ENCODE results near the gene NUDC. TPM values are rescaled to one million over a fixed set of nuclear protein-coding genes. Genes with fewer than 3 reads are reported as not detected.
"Not testable (repeated sequence)": the region's sequence is repeated elsewhere in the genome, so short reads cannot be mapped to it uniquely, and the experiment has no call there.

The NUDC gene
- total and polyA plus RNA-seq, 2 of the 13 experiments (the other 11 are each of a cell fraction or from before 2014, with no cell fraction given): 34.7 to 104 TPM

DNA sequence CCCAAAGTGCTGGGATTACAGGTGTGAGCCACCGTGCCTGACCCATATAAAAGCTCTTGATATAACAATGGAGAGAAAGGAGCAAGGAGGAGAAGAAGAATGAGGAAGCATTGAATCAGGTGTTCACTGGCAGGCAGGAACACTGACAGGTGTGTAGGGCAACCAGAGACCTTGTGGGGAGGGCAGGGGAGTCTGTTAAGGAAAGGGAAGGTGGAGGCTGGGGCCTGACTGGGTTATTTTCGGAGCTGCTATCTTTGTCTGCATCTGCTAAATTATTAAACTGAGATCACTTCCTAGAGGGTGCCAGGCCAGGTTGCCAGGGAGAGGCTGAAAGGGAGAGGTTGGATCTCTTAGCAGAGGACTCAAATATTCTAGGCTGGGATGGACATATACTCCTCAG, 65.1 kb downstream of the NUDC start (continued):
- TF ChIP-seq ZMYM3 (CRISPR knock-in tag; IDR thresholded peaks at IDR 0.05) (no peak), ZNF747 (CRISPR knock-in tag; IDR thresholded peaks at IDR 0.05; ENCODE audit: borderline replicate concordance) (no peak), RFXAP (CRISPR knock-in tag; IDR thresholded peaks at IDR 0.05; ENCODE audit: borderline replicate concordance) (no peak)

DNA sequence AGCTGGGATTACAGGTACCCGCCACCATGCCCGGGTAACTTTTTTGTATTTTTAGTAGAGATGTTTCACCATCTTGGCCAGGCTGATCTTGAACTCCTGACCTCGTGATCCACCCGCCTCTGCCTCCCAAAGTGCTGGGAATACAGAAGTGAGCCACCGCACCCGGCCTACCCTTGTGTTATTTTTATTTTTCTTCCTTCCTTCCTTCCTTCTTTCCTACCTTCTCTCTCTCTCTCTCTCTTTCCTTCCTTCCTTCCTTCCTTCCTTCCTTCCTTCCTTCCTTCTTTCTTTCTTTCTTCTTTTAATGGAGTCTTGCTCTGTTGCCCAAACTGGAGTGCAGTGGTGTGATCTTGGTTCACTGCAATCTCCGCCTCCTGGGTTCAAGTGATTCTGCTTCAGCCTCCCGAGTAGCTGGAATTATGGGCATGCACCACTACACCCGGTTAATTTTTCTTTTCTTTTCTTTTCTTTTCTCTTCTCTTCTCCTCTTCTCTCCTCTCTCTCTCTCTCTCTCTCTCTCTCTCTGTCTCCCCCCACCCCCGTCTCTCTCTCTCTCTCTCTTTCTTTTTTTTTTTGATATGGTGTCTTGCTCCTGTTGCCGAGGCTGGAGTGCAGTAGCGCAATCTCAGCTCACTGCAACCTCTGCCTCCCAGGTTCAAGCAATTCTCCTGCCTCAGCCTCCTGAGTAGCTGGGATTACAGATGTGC, 68.0 kb downstream of the NUDC start:
- H4K20me1 ChIP-seq (ENCODE audit: insufficient read depth, low read length); FAIRE-seq; ATAC-seq; DNase-seq (ENCODE audit: low spot score); H3K36me3 ChIP-seq (replicated peaks in 1 of 2; ENCODE audit: control insufficient read depth in 1 of 2, insufficient read depth in 2 of 2, low read length in 2 of 2); CTCF ChIA-PET (ENCODE audit: low intra/inter-chr PET ratio, low total read pairs); intact Hi-C loops (cut with micrococcal nuclease; ENCODE audit: unreplicated experiment); H3K27ac ChIP-seq (ENCODE audit: extremely low read length, insufficient read depth, low read length); H3K9ac ChIP-seq (ENCODE audit: insufficient read depth, low read depth, low read length); H3K27me3 ChIP-seq (ENCODE audit: control insufficient read depth in 1 of 2, insufficient read depth in 2 of 2, low read length in 2 of 2); H2AFZ ChIP-seq (ENCODE audit: low read length); H3K9me3 ChIP-seq (ENCODE audit: low read length); H3K79me2 ChIP-seq (ENCODE audit: insufficient read depth, low read length); BruUV-seq (replicated peaks); H3K4me3 ChIP-seq (replicated peaks in 1 of 3; ENCODE audit: insufficient read depth in 1 of 3, low read depth in 2 of 3, low read length in 3 of 3); H3K4me2 ChIP-seq (ENCODE audit: low read depth, low read length): not testable (repeated sequence)
- POLR2A ChIA-PET: interaction anchor here (1.0 to 2.4 kb wide), 3 partner anchors 20 to 75 kb away, joined by 3 to 8 read pairs (median 5); partner anchors contain the start of gene NR0B2
- WGBS (ENCODE audit: low lambda C conversion rate): 90% methylated on average over 12 of the region's 12 CpGs
- H3K4me1 ChIP-seq (ENCODE audit: insufficient read depth, low read length): peaks cover 63% of the 10 kb centered on the region
- TF ChIP-seq, protein P1, sequence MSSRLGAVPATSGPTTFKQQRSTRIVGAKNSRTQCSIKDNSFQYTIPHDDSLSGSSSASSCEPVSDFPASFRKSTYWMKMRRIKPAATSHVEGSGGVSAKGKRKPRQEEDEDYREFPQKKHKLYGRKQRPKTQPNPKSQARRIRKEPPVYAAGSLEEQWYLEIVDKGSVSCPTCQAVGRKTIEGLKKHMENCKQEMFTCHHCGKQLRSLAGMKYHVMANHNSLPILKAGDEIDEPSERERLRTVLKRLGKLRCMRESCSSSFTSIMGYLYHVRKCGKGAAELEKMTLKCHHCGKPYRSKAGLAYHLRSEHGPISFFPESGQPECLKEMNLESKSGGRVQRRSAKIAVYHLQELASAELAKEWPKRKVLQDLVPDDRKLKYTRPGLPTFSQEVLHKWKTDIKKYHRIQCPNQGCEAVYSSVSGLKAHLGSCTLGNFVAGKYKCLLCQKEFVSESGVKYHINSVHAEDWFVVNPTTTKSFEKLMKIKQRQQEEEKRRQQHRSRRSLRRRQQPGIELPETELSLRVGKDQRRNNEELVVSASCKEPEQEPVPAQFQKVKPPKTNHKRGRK (CRISPR knock-in tag; IDR thresholded peaks at IDR 0.05): peak; percentile 86; the same call in 1 of the 2 replicates
- TF ChIP-seq, protein P2, sequence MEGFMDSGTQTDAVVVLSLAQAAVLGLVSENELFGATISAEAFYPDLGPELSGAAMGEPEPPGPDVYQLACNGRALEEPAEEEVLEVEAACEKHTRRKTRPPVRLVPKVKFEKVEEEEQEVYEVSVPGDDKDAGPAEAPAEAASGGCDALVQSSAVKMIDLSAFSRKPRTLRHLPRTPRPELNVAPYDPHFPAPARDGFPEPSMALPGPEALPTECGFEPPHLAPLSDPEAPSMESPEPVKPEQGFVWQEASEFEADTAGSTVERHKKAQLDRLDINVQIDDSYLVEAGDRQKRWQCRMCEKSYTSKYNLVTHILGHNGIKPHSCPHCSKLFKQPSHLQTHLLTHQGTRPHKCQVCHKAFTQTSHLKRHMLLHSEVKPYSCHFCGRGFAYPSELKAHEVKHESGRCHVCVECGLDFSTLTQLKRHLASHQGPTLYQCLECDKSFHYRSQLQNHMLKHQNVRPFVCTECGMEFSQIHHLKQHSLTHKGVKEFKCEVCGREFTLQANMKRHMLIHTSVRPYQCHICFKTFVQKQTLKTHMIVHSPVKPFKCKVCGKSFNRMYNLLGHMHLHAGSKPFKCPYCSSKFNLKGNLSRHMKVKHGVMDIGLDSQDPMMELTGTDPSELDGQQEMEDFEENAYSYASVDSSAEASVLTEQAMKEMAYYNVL (CRISPR knock-in tag; IDR thresholded peaks at IDR 0.05; ENCODE audit: borderline replicate concordance): peak; percentile 63; the same call in 1 of the 2 replicates
- in situ Hi-C loops (cut with HindIII; ENCODE audit: extremely low pct_ligation_motif_present, low pct_unique_long_range_greater_than_20kb): loop anchor here (5.0 kb wide), 1 partner anchor 77 kb away; the partner anchor contains the start of gene NR0B2

Data from HepG2 (cell line).